Stimulated activated CD4-positive, alpha-beta T cell treated with anti-CD3 and anti-CD28 coated beads, Interleukin-1b, Interleukin-23, amount 100 ng/mL, for 1 hour (primary cell): ENCODE data around the gene PDE10A.
"Not testable (repeated sequence)": the region's sequence is repeated elsewhere in the genome, so short reads cannot be mapped to it uniquely, and the experiment has no call there.

ENCODE experiments used
- DNase-seq, 2 donors: peaks; one replicate each; pipeline ENCODE4 v3.0.0-alpha.2; 2020; ENCODE audit warnings: low read depth in 2 of 2

Gene PDE10A

DNA sequence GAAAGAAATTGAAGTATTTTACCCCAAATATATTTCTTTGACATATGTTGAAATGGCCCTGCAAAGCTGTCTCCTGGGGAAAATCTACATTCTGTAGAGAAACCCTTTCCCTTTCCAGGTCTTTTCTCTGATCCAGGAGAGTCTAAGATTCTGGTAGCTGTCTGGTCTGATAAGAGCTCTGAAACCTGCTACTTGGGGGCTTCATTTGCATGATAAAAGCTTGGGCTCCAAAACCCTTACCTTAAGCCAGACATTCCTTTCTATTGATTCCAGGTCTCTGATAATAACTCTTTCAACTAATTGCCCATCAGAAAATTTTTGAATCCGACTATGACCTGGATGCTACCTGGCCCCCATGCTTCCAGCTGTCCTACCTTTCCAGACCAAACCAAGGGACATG is 184.5 kb downstream of the PDE10A start:
- no peak for DNase-seq

DNA sequence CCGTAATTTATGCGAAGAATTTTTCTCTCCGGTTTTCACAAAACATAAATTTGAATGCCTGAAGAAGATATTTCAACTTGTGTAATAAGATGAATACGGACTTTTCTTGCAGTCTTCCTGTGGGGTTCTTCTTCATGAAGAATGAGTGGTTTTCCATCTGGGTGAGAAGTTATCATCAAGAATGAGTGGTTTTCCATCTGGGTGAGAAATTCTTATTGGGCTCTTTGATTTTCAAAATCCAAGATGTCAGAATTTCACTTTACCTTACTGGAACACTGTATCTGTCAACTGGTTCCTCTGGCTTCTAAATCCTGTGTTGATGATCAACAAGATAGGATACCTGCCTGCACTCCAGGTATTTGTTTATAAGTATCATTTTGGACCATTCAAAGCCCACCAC is 193.6 kb downstream of the PDE10A start:
- no peak for DNase-seq

DNA sequence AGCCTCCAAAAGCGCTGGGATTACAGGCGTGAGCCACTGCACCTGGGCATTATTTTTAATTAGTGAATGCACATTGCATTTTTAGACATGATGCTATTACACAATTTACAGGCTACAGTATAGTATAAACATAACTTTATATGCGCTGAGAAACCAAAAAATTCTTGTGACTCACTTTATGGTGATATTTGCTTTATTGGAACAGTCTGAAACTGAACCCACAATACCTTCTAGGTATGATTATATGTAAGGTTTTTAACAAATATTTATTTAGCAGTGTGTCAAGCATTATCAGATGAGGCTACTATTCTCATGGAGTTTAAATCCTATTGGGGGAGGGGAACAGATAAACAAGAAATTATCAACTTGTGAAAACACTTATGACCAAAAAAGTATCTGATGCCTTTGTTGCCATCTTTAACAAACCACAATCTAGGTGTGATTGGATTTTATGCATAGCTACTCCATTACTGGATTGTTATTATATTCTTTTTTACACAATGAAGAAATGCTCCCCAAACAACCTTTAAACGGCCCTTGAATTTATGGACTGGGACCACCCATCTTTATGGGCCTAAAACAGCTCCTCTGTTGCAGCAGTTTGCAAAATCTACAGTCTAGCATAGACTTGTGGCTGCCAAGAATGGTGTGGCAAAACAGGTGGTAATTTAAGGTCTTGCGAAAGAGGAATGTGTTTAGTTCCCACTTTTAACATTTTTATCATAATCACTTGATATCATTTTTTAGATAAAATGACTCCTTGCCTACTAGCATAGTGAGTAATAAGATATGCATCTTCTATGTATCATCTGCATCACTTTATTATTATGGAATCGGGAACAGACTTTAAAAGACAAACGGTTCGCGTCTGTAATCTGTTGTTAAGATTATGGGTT is 194.5 kb downstream of the PDE10A start:
- DNase-seq: no peak

DNA sequence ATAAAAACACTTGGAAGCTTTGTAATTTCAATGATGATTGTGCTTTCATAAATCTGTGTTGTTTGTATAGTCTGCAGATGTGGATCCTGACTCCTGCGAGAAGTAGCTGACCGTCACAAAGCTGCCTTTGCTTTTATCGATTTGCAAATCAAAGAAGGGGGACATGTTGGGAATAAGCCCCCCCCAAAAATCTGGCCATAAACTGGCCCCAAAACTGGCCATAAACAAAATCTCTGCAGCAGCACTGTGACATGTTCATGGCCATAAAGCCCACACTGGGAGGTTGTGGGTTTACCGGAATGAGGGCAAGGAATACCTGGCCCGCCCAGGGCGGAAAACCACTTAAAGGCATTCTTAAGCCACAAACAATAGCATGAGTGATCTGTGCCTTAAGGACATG is 199.5 kb downstream of the PDE10A start:
- not testable (repeated sequence) for DNase-seq

DNA sequence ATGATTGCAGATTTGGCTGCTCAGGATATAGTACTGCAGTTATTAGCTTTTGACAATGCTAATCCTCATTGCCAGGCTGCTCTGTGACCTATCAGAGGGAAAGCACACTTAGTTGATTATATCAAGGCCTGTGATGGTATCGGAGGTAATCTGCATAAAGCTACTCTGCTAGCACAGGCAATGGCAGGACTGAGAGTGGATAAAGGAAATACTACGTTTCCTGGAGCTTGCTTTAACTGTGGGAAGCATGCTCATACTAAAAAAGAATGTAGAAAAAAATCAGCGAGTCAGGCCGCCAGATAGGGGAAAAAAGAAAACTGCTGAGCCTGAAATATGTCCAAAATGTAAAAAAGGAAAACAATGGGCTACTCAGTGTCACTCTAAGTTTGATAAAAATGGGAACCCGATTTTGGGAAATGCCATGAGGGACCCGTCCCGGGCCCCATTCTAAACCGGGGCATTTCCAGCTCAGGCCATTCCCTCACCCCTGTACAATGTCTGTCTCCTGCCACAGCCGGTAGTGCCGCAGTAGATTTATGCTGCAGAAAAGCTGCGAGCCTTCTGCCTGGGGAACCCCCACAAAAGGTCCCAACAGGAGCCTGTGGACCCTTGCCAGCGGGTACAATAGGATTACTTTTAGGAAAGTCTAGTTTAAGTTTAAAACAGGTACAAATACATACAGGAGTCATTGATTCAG is 203.3 kb downstream of the PDE10A start:
- DNase-seq: not testable (repeated sequence)

DNA sequence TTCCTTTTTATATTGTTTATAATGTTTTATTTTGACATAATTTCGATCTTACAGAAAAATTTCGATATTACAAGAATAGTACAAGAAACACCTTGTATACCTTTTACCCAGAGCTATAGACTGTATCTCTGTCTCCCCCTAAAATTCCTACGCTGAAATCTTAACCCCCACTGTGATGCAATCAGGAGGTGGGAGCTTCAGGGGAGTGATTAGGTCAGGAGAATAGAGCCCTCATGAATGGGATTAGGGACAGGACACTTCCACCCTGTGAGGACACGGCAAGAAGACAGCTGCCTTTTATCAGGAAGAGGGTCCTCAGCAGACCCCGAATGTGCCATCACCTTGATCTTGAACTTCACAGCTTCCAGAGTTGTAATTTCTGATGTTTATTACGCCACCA is 204.9 kb downstream of the PDE10A start:
- no peak for DNase-seq

DNA sequence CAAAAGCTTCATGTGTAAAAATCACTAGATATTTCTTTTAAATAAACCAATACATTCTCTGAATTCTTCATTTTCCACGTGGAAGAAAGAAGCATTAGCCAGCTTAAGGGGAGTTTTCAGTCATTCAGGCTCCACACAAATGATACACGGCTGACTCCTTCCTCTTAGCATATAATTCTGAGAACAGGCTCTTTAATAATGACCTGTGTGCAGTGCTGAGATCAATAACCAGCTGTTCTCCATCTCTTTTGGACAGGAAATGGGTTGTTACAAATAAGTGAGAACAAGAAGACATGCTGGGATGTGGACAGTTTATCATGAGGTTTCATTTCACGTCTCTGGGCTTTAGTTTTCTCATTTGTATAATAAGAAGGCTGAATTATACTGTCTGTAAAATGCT is 206.8 kb downstream of the PDE10A start:
- DNase-seq: no peak

DNA sequence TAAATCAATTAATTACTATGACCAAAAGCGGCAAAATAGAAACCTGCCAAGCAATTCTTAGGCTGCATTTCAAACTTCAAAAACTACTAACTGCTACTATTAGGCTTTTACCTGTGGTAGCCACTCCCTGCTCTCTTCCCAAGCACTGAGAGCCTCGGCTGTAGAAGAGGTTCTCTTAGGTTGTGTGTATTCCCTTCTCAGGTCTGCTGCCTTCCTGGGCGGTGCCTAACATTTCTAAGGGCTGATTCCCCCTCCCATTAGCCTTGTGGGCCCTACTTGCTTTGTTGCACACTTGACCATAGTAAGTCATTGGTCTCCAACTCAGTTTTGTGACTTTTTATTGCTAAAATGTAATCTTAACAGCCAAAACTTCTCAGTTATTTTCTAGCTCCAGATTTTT is 207.6 kb downstream of the PDE10A start:
- DNase-seq: no peak

DNA sequence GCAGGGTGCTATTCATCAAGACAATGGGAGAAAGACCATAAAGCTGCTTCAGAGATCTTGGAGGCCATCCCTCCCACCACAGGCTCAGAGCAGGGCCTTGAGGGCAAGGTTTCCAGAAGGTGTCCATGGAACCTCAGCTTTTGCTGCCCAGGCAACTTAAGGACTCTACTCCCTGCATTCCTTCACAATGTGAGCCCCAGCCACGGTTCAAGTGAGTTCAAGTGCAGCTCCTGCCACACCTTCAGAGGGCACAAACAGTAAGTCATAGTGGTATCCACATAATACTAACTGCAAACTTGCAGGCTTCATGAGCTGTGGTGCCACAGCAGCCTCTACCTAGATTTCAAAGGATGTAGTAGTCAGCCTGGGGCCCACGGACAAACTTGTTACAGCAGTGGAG is 209.6 kb downstream of the PDE10A start:
- DNase-seq: no peak

DNA sequence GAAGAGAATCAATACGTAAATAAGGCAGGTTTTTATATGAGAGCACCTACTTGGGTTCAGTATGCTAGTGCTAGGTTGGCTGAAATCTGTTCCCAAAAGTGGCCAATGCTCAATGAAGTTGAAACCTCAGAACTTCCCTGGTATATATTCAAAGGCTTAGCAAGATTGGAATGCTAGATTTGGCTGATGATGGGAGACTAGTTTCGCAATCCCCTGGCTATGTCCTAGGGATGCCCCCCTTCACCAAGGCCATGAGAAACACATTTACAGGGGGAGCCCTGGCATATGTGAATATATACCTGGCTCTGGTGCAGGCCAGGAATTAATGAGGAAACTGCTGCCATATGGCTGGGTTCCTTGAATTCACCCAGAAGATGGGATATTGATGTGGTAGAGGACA is 211.2 kb downstream of the PDE10A start:
- DNase-seq: no peak

DNA sequence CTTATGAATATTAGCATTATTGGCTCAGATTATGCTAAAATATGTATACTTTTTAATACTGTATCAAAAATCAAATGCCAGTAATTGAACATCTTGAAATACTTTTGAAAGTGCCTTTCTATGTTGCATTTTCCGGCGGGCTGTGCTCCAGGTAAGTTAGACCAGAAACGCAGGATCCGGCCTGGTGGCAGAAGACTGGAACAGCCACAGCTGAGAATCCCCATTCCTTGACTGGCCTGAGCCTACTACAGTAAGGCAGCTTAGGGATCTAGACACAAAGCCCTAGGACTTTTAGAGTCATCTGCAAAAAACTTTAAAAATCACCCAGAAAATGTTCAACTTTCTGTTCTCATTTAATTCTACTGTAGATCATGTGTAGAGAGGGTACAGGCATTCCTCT is 214.8 kb downstream of the PDE10A start:
- DNase-seq: no peak

DNA sequence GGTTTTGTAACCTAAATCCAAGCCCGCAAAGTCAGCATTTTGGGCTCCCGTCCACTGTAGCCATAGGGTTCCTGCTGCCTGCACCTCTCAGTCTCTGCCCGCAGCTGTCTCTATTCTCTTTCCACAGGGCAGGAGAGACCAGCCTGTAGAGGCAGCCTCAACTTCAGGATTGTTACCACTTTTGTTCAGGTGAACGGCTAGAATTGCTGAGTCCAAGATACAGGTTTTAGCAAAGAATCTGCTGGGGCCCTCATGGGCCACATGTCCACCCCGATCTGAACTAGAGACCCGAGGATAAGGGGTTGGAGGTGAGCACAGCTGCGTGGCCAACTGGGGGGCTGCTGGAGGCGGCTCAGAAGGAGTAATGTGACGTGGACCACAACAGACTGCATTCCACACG is 215.9 kb downstream of the PDE10A start:
- DNase-seq: no peak

DNA sequence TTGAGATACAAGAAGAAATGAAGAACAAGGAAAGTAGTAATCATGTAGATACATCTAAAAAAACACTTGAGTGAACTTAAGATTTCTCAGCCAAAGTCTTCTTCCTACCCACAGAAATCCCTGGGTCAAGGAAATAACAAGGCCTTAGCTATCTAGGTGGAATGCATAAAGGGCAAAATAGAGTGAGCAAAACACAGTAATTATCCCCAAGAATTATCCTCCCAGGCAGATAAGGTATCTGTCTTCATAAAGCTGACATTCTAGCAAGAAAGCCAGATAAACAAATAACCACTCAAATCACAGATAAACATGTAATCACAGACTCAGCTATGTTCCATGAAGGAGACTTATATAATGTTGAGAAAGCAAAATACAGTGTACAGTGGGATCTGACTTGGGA is 216.7 kb downstream of the PDE10A start:
- no peak for DNase-seq

DNA sequence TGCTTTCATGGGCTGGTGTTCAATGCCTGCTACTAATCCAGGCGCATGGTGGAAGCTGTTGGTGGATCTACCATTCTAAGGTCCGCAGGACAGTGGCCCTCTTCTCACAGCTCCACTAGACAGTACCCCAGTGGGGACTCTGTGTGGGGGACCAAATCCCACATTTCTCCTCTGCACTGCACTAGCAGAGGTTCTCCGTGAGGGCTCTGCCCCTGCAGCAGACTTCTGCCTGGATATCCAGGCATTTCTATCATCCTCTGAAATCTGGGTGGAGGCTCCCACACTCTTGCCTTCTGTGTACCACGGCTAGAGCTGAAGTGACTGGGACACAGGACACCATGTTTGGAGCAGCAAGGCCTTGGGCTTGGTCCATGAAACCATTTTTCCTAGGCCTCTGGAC is 219.6 kb downstream of the PDE10A start:
- no peak for DNase-seq

DNA sequence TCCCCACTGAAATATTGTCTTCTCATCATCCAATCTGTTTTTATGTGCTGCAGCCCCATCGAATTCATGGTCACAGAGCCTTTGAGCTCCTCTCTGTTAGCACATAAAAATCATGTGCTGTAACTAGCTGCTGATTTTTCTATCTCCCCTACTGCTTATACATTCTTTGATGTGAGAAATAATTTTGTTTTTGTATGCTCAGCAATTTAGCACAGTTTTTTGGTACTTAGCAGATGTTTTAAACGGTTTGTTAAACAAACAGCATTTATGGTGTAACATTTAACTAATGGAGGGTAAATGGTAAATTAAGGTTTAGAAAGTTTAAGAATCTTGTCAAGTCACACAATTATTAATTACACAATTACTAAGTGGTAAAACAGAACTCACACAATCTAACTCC is 221.9 kb downstream of the PDE10A start:
- no peak for DNase-seq

DNA sequence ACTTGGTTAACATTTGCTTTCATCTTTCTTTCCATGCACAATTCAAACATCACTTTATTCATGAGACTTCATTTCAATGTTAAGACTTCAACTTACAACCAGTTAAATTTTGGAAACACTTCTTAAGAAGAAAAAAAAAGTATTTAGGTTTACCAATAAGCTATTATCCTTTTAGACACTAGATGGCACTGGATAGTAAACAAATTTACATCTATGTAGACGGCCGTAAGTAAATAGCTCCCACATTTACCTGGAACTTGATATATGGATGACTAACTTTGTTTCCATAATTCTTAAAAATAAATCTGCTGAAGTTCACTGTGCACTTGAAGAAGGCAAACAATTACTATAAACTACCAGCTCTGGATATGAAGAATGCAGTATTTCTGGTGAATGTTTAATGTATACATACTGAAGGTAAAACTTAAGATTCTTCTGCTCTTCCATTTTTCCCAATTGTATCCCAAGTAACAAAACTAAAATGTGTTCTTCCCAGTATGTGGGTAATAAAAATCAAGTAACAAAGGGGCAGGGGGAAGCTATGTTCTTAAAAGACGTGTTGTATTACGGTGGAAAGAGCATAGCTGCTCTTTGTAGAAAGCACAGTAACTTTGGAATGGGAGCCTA is 223.0 kb downstream of the PDE10A start:
- DNase-seq: no peak

DNA sequence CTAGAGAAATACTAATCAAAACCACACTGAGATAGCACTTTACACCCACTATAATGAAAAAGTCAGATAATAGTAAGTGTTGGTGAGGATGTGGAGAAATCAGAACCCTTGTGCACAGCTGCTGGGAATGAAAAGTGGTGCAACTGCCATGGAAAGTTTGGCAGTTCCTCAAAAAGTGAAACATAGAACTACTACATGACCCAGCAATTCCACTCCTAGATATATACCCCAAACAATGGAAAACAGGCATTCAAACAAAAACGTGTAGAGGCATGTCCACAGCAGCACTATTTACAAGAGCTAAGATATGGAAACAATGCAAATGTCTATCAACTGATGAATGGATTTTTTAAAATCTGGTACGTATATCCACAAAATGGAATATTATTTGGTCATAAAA is 236.1 kb downstream of the PDE10A start:
- no peak for DNase-seq

DNA sequence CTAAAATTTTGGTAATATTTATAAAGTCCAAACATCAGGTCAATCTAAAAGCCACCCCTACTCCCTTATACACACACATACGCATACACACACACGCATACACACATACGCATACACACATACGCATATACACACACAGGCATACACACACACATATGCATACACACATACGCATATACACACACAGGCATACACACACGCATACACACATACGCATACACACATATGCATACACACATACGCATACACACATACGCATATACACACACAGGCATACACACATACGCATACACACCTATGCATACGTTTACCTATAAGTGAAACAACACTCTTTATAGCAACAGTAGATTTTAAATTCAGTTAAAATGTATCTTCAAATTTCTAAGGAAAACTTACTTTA is 240.8 kb downstream of the PDE10A start:
- no peak for DNase-seq

DNA sequence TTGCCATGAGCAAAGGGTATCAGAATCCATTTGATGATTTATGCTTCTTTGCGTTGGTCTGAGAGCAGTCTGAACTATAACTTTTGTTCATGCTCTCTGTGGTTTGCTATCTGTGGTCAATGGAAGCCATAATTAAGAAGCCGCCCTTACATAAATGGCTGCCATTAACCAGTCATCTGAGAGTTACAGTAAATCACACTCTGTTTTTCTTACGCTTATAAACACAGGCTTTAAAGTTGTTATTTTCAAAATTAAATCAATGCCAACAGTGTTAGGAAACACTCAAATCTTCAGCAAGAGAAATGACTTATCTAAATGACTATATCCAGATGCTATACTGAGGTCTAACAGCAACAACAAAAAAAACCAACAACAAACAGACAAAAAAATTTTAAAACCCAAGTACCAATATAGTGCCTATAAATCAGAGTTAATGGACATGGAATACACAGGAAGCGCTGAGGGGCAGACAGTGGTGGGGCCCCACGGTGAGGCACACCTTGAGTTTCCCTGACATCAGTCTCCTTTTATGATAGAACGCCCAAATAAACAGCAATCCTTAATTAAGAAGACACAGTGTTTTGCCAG is 245.7 kb downstream of the PDE10A start:
- no peak for DNase-seq

DNA sequence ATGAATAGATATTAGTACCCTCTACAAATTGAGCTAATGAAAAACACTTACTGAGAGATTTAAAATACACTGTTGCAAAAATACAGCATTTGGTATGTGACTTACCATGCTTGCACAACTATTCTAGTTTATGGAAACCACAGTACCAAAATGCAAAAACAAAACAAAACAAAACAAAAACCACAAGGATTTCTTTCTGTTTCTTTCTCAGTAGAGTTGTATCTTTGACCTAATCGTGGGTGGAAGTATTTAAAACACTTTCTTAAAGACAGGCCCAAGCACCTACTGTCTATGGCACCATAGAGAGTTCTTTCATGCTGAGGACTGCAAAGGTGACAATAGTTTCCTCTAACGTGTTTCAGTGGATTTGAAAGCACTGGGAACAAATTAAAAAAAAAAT is 258.3 kb downstream of the PDE10A start:
- DNase-seq: no peak

DNA sequence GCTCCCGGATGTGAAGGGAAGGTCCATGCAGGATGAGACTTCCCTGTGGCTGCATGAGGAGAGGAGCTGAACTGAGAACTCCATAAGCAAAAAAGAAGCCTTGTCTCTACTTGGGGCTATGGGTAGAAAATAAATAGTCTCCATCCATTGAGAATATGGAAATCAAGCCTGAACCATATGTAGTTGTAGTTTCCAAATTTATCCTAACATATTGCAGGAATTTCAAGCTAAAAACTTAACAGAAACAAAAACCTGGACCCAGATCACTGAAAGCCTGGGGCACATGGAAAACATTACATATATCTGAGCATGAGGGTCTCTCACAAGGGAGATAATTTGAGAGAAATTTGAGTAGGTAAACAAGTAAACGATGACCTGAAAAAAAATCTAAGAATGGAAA is 258.7 kb downstream of the PDE10A start:
- no peak for DNase-seq

DNA sequence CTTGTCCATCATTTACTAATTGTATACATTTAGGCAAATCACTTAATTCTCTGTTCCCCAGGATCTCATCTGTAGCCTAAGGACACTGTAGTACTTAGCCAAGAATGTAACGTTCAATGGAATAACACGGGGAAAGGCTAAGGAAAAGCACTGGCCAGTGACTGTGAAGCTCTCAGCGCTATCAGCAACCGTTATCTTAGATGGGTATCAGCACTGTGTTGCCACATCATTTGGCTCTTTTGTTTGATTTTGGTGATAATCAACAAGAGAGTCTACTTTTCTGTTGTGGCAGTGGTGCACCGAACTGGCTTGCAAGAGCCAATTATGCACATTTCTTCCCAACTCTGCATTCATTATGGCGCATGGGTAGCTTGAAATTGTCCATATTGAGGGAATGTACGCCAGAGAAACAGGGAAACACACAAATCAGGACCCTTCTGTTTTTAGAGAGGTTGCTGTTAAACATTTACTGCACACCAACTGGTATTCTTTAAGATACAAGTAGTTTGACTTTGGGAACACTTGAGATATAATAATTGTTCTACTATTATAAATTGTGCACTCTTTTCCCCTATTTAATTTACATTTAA is 259.9 kb downstream of the PDE10A start:
- DNase-seq: no peak
